Ovary (tissue), 9 donors: Measurements from ENCODE around the gene PAK4. TPM values are rescaled to one million over a fixed set of nuclear protein-coding genes. Genes with fewer than 3 reads are reported as not detected.
"Not testable (repeated sequence)": the region's sequence is repeated elsewhere in the genome, so short reads cannot be mapped to it uniquely, and the experiment has no call there.

Source experiments
- DNase-seq, 5 donors: peaks; one replicate each; pipeline ENCODE4 v3.0.0-alpha.2; 2019 to 2020
- H3K27ac ChIP-seq, 2 donors: fragments of 200-600 bp; one replicate each; pipeline versions ENCODE4 v1.5.1 to v1.8.0; 2019 to 2022
- H3K27me3 ChIP-seq: fragments of 200-600 bp; one replicate; pipeline ENCODE4 v1.8.0; 2022
- H3K36me3 ChIP-seq: fragments of 200-600 bp; sonication (generic); one replicate; pipeline ENCODE4 v1.5.1; 2019
- H3K4me1 ChIP-seq: one replicate; pipeline ENCODE4 v1.8.1; 2013; ENCODE audit warnings: mild to moderate bottlenecking, moderate library complexity; ENCODE audit not compliant: insufficient read depth
- H3K4me3 ChIP-seq: fragments of 200-600 bp; sonication (generic); one replicate; pipeline ENCODE4 v1.5.1; 2017
- H3K9me3 ChIP-seq, 2 donors: fragments of 200-600 bp in 1 of 2; sonication (generic) in 1 of 2; one replicate each; pipeline versions ENCODE4 v1.5.1 to v1.8.1; 2013 to 2019; ENCODE audit warnings: mild to moderate bottlenecking in 1 of 2, moderate library complexity in 1 of 2
- EP300 ChIP-seq: sonication (generic); formaldehyde crosslinking; IDR thresholded peaks from one replicate; pipeline ENCODE4 v1.6.1; 2017; ENCODE audit warnings: antibody characterized with exemption
- POLR2A ChIP-seq: fragments of 450-650 bp; IDR thresholded peaks from one replicate; pipeline ENCODE4 v1.6.1; 2017; ENCODE audit warnings: antibody characterized with exemption, mild to moderate bottlenecking, moderate library complexity
- WGBS, 3 donors: extraction: QIAGEN DNeasy Blood & Tissue Kit in 1 of 3; methylation state at CpG; one replicate each; pipeline versions ENCODE4 v1.1.5 to v1.1.7; 2013 to 2017; 5-methylcytosine and 5-hydroxymethylcytosine counted together
- intact Hi-C, 4 donors: fragments of 100-400 bp; cut with DNase I; formaldehyde crosslinking; loops; one replicate each; pipeline versions ENCODE4 v1.11.0 to v1.15.1; 2022 to 2023
- polyA plus RNA-seq, 2 donors: library from polyadenylated mRNA; stranded (reverse); fragments of 200-250 nt in 1 of 2; fragments of 350-450 nt in 1 of 2; fragmentation: Illumina TruSeq in 1 of 2; extraction: RNeasy Lipid Tissue Mini Kit (QIAGEN cat#74804) in 1 of 2; gene quantifications; one replicate each; pipeline ENCODE4 v1.2.3, GENCODE V29; 2013 to 2014
- total RNA-seq, 7 donors: library from RNA; depleted of rRNA in 2 of 7; stranded (reverse); fragments of >200 nt in 2 of 7; fragmentation: NEBNext Ultra II Directional in 3 of 7; extraction: Animal tissue kit (Norgen Biotek cat#: 25700) in 3 of 7; gene quantifications; one replicate each; pipeline versions ENCODE4 v1.1.0 to v1.2.4, GENCODE V29; 2016 to 2023
- TF ChIP-seq, protein P1 (sequence below), 3 donors: fragments of 450-650 bp in 2 of 3; fragments of 200-600 bp in 1 of 3; IDR thresholded peaks; one replicate each; pipeline versions ENCODE4 v1.5.1 to v1.8.0; 2016 to 2022; ENCODE audit warnings: antibody characterized with exemption in 3 of 3, mild to moderate bottlenecking in 1 of 3
- donor health status: DM: no; HTN: no; CAD: no; lungs with moderate emphysema.
- donor health status: DM: no; HTN: no; CAD: no.
- donor health status: Bipolar disorder and iron deficiency.
- donor health status: DM: yes; HTN: yes; CAD: no.
- donor health status: DM: no; HTN: no; CAD: no.
- donor health status: DM: yes; HTN: yes; CAD: no.

The PAK4 gene
- total and polyA plus RNA-seq, 9 donors: 10.4 to 62.2 (median 35.4) TPM

DNA sequence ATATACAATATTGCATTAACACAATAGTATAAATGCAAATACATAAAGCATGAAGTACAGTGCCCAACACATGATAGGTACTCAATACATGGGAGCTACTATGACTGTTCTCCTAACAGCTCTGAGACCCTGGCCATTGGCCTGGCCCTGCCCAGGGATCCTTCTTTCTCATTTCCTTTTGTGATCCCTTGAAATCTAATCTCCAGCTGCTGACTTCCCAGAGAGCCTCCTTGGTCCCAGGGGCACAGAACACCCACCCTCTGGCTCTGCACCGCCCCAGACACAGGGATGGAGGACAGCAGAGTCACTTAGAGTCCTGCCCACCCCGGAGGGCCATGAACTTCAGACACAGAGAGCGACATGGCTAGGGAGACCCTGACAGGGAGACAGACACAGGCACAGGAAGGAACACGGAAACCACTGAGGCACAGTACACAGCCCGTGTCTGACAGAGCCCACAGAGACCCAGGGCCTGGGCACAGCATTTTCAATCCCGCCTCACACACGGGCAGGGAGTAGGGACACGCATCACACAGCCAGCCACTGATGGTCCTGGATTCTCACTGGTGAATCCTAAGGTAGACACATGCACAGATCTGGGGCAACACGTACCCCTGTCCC, 82.7 kb downstream of the PAK4 start:
- Histone ChIP-seq H3K4me1 (peaks cover 3% of the 10 kb centered on the region), H3K9me3 (no peaks in the 10 kb centered on the region), H3K36me3 (no peaks in the 10 kb centered on the region), H3K27ac (no peak overlapping the region), H3K27me3 (no peaks in the 10 kb centered on the region), H3K4me3 (no peak overlapping the region)
- intact Hi-C loops: no loop called here
- 69 to 79% (median 74%) methylated on average over 9 of the region's 9 CpGs for WGBS, 3 donors
- no peak for TF ChIP-seq EP300
- no peak for TF ChIP-seq POLR2A
- no peak for DNase-seq

DNA sequence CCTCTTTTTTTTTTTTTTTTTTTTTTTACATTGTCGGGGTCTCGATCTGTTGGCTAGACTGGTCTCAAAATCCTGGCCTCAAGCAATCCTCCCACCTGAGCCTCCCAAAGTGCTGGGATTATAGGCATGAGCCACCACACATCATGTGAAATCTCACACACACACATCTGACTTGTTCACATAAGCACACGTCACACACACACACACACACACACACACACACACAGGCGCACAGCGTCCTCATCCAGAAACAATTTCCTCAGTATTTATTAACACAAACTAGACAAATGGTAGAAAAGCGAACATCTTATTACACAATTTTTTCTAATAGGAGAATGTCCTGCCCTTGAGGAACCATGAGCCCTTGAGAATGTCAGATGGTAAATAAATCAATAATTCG, 83.6 kb downstream of the PAK4 start:
- WGBS, 3 donors: 61 to 70% (median 65%) methylated on average over 7 of the region's 7 CpGs

DNA sequence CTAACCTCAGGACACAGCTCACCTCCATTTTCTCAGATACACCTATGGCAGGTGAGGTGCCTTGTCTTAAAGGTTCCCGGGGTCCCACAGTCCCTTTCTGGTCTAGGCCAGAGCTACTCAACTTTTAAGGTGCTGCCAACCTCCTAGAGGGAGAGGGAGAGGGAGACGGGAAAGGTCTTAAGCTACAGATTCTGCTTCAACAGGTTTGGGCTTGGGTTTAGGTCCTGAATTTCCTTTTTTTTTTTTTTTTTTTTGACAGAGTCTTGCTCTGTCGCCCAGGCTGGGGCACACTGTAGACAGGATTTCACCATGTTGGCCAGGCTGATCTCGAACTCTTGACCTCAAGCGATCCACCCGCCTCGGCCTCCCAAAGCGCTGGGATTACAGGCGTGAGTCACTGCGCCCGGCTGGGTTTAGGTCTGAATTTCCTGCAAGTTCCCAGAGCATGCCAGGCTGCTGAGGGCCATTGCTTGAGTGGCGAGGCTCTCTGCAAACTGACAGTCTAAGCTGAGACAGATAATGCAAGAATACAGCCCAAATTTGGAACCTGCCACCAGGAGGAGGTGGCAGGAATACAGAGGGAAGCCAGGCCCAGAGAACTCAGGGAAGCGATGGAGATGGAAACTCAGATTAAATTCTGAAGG, 86.3 kb downstream of the PAK4 start:
- no peaks in the 10 kb centered on the region for H3K9me3 ChIP-seq
- no peaks in the 10 kb centered on the region for H3K4me1 ChIP-seq
- H3K27ac ChIP-seq: no peak overlapping the region
- DNase-seq: no peak
- no peak overlapping the region for H3K4me3 ChIP-seq
- 72 to 76% (median 74%) methylated on average over 12 to 13 of the region's 13 CpGs for WGBS, 3 donors
- H3K27me3 ChIP-seq: no peaks in the 10 kb centered on the region
- H3K36me3 ChIP-seq: no peaks in the 10 kb centered on the region
- TF ChIP-seq, protein P1, sequence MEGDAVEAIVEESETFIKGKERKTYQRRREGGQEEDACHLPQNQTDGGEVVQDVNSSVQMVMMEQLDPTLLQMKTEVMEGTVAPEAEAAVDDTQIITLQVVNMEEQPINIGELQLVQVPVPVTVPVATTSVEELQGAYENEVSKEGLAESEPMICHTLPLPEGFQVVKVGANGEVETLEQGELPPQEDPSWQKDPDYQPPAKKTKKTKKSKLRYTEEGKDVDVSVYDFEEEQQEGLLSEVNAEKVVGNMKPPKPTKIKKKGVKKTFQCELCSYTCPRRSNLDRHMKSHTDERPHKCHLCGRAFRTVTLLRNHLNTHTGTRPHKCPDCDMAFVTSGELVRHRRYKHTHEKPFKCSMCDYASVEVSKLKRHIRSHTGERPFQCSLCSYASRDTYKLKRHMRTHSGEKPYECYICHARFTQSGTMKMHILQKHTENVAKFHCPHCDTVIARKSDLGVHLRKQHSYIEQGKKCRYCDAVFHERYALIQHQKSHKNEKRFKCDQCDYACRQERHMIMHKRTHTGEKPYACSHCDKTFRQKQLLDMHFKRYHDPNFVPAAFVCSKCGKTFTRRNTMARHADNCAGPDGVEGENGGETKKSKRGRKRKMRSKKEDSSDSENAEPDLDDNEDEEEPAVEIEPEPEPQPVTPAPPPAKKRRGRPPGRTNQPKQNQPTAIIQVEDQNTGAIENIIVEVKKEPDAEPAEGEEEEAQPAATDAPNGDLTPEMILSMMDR (IDR thresholded peaks at IDR 0.05): no peak
- no peak for TF ChIP-seq POLR2A
- no peak for TF ChIP-seq EP300
- intact Hi-C loops: no loop called here

More for the DNA sequence above, 83.6 kb downstream of the PAK4 start:
- Histone ChIP-seq H3K4me1 (peaks cover 3% of the 10 kb centered on the region), H3K9me3 (no peaks in the 10 kb centered on the region), H3K4me3 (no peak overlapping the region), H3K36me3 (no peaks in the 10 kb centered on the region), H3K27me3 (no peaks in the 10 kb centered on the region), H3K27ac (no peak overlapping the region)
- intact Hi-C loops: no loop called here
- TF ChIP-seq, protein P1 (IDR thresholded peaks at IDR 0.05): no peak
- no peak for TF ChIP-seq POLR2A
- no peak for TF ChIP-seq EP300
- DNase-seq: no peak

DNA sequence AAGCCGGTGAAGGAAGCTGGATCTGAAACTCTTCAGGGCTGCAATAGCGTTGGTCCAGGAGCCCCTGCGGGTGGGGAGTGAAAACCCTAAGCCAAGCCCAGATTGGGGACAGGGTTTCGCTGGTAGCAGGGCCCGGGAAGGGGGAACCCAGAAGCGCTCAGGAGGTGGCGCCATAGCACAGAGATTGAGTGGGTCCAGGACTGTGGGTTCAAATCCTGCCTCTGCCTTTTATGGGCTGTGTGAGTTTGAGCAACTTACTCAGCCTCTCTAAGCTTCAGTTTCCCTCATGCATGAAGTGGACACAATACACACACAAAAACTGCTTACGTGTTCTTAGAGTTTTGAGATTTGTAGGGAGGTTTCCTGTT, 86.8 kb downstream of the PAK4 start:
- intact Hi-C loops: no loop called here
- H3K9me3 ChIP-seq: no peaks in the 10 kb centered on the region
- no peak overlapping the region for H3K27ac ChIP-seq
- no peaks in the 10 kb centered on the region for H3K27me3 ChIP-seq
- H3K4me1 ChIP-seq: no peaks in the 10 kb centered on the region
- TF ChIP-seq, protein P1 (IDR thresholded peaks at IDR 0.05): no peak
- TF ChIP-seq POLR2A (no peak), EP300 (no peak)
- WGBS, 3 donors: 27 to 35% (median 31%) methylated on average over 8 of the region's 8 CpGs
- H3K4me3 ChIP-seq: no peak overlapping the region
- no peaks in the 10 kb centered on the region for H3K36me3 ChIP-seq
- DNase-seq: no peak

DNA sequence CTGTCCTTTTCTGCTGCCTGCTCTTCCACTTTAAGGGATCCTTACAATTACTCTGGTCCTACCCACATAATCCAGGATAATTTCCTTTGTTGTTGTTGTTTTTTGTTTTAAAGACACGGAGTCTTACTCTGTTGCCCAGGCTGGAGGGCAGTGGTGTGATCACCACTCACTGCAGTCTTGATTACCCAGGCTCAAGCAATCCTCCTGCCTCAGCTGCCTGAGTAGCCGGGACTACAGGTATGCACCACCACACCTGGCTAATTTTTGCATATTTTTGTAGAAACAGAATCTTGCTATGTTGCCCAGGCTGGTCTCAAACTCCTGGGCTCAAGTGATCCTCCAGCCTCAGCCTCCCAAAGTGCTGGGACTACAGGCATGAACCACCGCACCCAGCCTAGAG, 89.7 kb downstream of the PAK4 start:
- H3K27me3 ChIP-seq, H3K4me1 ChIP-seq, H3K27ac ChIP-seq, H3K9me3 ChIP-seq, DNase-seq, intact Hi-C loops, H3K4me3 ChIP-seq, H3K36me3 ChIP-seq: not testable (repeated sequence)
- WGBS, 3 donors: 85 to 93% (median 92%) methylated on average over 3 of the region's 3 CpGs
